ENCODE data around the gene PHC2. TPM values are rescaled to one million over a fixed set of nuclear protein-coding genes. Genes with fewer than 3 reads are reported as not detected.

The PHC2 gene
- total RNA-seq, 1 experiment from 2014 or later, result 137 TPM

- ChIA-PET CTCF (interaction anchor here (0.5 to 1.9 kb wide), 2 partner anchors 13 to 50 kb away, joined by 3 to 11 read pairs; no protein-coding TSS in a partner anchor), POLR2A (interaction anchor here (0.7 kb wide), 1 partner anchor 168 kb away, joined by 3 read pairs; no protein-coding TSS in a partner anchor)
- H3K4me1 Mint-ChIP-seq (ENCODE audit: insufficient read depth, unreplicated experiment), result peaks cover 13% of the 10 kb centered on the region
- no peak overlapping the region for H3K27ac Mint-ChIP-seq (ENCODE audit: low read depth, unreplicated experiment)
- H3K4me3 Mint-ChIP-seq (ENCODE audit: unreplicated experiment), result no peak overlapping the region
- no peak for DNase-seq (ENCODE audit: unreplicated experiment)
- intact Hi-C loops (cut with micrococcal nuclease), result no loop called here
- H3K9me3 Mint-ChIP-seq (ENCODE audit: unreplicated experiment), result no peaks in the 10 kb centered on the region
- H3K27me3 Mint-ChIP-seq (ENCODE audit: insufficient read depth, unreplicated experiment), result no peaks in the 10 kb centered on the region
- no TSS peak for BruUV-seq (replicated peaks)
- TF ChIP-seq, protein P1, sequence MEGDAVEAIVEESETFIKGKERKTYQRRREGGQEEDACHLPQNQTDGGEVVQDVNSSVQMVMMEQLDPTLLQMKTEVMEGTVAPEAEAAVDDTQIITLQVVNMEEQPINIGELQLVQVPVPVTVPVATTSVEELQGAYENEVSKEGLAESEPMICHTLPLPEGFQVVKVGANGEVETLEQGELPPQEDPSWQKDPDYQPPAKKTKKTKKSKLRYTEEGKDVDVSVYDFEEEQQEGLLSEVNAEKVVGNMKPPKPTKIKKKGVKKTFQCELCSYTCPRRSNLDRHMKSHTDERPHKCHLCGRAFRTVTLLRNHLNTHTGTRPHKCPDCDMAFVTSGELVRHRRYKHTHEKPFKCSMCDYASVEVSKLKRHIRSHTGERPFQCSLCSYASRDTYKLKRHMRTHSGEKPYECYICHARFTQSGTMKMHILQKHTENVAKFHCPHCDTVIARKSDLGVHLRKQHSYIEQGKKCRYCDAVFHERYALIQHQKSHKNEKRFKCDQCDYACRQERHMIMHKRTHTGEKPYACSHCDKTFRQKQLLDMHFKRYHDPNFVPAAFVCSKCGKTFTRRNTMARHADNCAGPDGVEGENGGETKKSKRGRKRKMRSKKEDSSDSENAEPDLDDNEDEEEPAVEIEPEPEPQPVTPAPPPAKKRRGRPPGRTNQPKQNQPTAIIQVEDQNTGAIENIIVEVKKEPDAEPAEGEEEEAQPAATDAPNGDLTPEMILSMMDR (IDR thresholded peaks at IDR 0.05; ENCODE audit: unreplicated experiment), result no peak
- H3K36me3 Mint-ChIP-seq (ENCODE audit: insufficient read depth, unreplicated experiment), result no peaks in the 10 kb centered on the region
Observed at GRCh38 chr1:33442141-33442540, 11.2 kb upstream of the PHC2 start.

- no peak for DNase-seq (ENCODE audit: unreplicated experiment)
- Mint-ChIP-seq H3K4me1 (ENCODE audit: insufficient read depth, unreplicated experiment) (peaks cover 9% of the 10 kb centered on the region), H3K4me3 (ENCODE audit: unreplicated experiment) (no peak overlapping the region), H3K9me3 (ENCODE audit: unreplicated experiment) (no peaks in the 10 kb centered on the region), H3K27me3 (ENCODE audit: insufficient read depth, unreplicated experiment) (no peaks in the 10 kb centered on the region), H3K36me3 (ENCODE audit: insufficient read depth, unreplicated experiment) (no peaks in the 10 kb centered on the region), H3K27ac (ENCODE audit: low read depth, unreplicated experiment) (no peak overlapping the region)
- intact Hi-C loops (cut with micrococcal nuclease), result no loop called here
- POLR2A ChIA-PET, result interaction anchor here (0.7 to 1.6 kb wide), 3 partner anchors 12 to 169 kb away, joined by 3 to 6 read pairs (median 3); no protein-coding TSS in a partner anchor
- no TSS peak for BruUV-seq (replicated peaks)
- CTCF ChIA-PET, result interaction anchor here (1.3 to 1.9 kb wide), 3 partner anchors 14 to 147 kb away, joined by 4 to 11 read pairs (median 4); no protein-coding TSS in a partner anchor
- TF ChIP-seq, protein P1 (IDR thresholded peaks at IDR 0.05; ENCODE audit: unreplicated experiment), result no peak
Observed at GRCh38 chr1:33441088-33441745, 10.3 kb upstream of the PHC2 start.

DNA sequence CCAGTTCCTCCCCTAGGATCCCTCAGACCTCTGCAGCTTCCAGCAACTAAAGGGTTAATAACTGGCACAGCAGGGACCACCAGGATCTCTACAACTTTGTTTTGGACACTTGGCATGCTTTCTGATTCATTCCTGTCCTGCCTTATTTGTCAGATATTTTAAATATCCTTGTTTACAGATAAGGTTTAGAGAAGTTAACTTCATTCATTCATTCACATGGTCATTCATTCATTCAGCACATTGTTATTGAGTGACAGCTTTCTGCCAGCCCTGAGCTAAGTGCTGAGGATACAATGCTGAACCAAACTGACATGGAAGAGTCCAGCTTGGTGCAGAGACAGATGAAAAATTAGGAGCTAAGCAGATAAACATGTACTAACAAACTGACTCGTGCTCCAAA, 8.8 kb upstream of the PHC2 start:
- ChIA-PET CTCF (interaction anchor here (0.5 to 1.6 kb wide), 4 partner anchors 16 to 144 kb away, joined by 3 to 7 read pairs (median 4); no protein-coding TSS in a partner anchor), POLR2A (interaction anchor here (0.9 to 1.2 kb wide), 4 partner anchors 8 to 217 kb away, joined by 3 to 5 read pairs (median 3); no protein-coding TSS in a partner anchor)
- intact Hi-C loops (cut with micrococcal nuclease), result no loop called here
- H3K9me3 Mint-ChIP-seq (ENCODE audit: unreplicated experiment), result no peaks in the 10 kb centered on the region
- peaks cover 5% of the 10 kb centered on the region for H3K36me3 Mint-ChIP-seq (ENCODE audit: insufficient read depth, unreplicated experiment)
- BruUV-seq (replicated peaks), result no TSS peak
- no peak overlapping the region for H3K4me3 Mint-ChIP-seq (ENCODE audit: unreplicated experiment)
- no peak overlapping the region for H3K27ac Mint-ChIP-seq (ENCODE audit: low read depth, unreplicated experiment)
- TF ChIP-seq, protein P1 (IDR thresholded peaks at IDR 0.05; ENCODE audit: unreplicated experiment), result no peak
- no peaks in the 10 kb centered on the region for H3K27me3 Mint-ChIP-seq (ENCODE audit: insufficient read depth, unreplicated experiment)
- peaks cover 11% of the 10 kb centered on the region for H3K4me1 Mint-ChIP-seq (ENCODE audit: insufficient read depth, unreplicated experiment)
- DNase-seq (ENCODE audit: unreplicated experiment), result no peak

- peaks cover 22% of the 10 kb centered on the region for H3K4me1 Mint-ChIP-seq (ENCODE audit: insufficient read depth, unreplicated experiment)
- no peak for DNase-seq (ENCODE audit: unreplicated experiment)
- BruUV-seq (replicated peaks), result no TSS peak
- no peaks in the 10 kb centered on the region for H3K27me3 Mint-ChIP-seq (ENCODE audit: insufficient read depth, unreplicated experiment)
- peaks cover 6% of the 10 kb centered on the region for H3K36me3 Mint-ChIP-seq (ENCODE audit: insufficient read depth, unreplicated experiment)
- H3K9me3 Mint-ChIP-seq (ENCODE audit: unreplicated experiment), result no peaks in the 10 kb centered on the region
- TF ChIP-seq, protein P1 (IDR thresholded peaks at IDR 0.05; ENCODE audit: unreplicated experiment), result no peak
- POLR2A ChIA-PET, result no interaction called here
- intact Hi-C loops (cut with micrococcal nuclease), result no loop called here
- H3K27ac Mint-ChIP-seq (ENCODE audit: low read depth, unreplicated experiment), result no peak overlapping the region
- no peak overlapping the region for H3K4me3 Mint-ChIP-seq (ENCODE audit: unreplicated experiment)
- CTCF ChIA-PET, result interaction anchor here (0.6 to 1.2 kb wide), 3 partner anchors 17 to 120 kb away, joined by 3 to 7 read pairs (median 3); no protein-coding TSS in a partner anchor
Observed at GRCh38 chr1:33438364-33439160, 7.7 kb upstream of the PHC2 start.
